B cell (primary cell): ENCODE measurements around the gene DNASE1L2. TPM values are rescaled to one million over a fixed set of nuclear protein-coding genes. Genes with fewer than 3 reads are reported as not detected.
A peak's percentile ranks its signal among the peaks of the same experiment; 100 is the strongest.

Experiments used
- ATAC-seq: fragments of 200-7000 bp; cut with Tn5 transposase; one replicate; pipeline ENCODE4 v1.10.0; 2021; ENCODE audit warnings: low read depth, mild to moderate bottlenecking, moderate number of reproducible peaks, moderate library complexity
- CTCF ChIA-PET: fragments of 350-600 bp; sonication (Branson Sonifier 250); formaldehyde crosslinking; loops from one replicate; lab custom pipeline; 2021; ENCODE audit warnings: antibody characterized with exemption, inconsistent platforms; lab: Charles Lee
- POLR2A ChIA-PET: fragments of 350-600 bp; sonication (Branson Sonifier 250); formaldehyde crosslinking; loops from one replicate; lab custom pipeline; 2021; ENCODE audit warnings: antibody characterized with exemption; lab: Charles Lee
- DNase-seq: peaks from one replicate; pipeline ENCODE4 v3.0.0; 2013
- H2AFZ ChIP-seq: 2 replicates; pipeline ENCODE4 v1.6.1; 2012; ENCODE audit warnings: mild to moderate bottlenecking, low read depth, low read length; ENCODE audit not compliant: insufficient read depth, poor library complexity, severe bottlenecking
- H3K27ac ChIP-seq, 2 donors: 1 replicate in 1 of 2; 2 replicates in 1 of 2; pipeline ENCODE4 v1.5.1; 2012 to 2013; ENCODE audit warnings: low read length in 2 of 2, mild to moderate bottlenecking in 2 of 2, moderate library complexity in 1 of 2
- H3K27me3 ChIP-seq, 4 experiments: fragments of 200-600 bp in 1 of 4; sonication (generic) in 1 of 4; replicated peaks in 1 of 4; 1 replicate in 2 of 4; 2 replicates in 2 of 4; pipeline versions ENCODE4 v1.6.1 to v1.7.0; 2013 to 2016; ENCODE audit warnings: low read length in 3 of 4, mild to moderate bottlenecking in 2 of 4, mixed read lengths in 1 of 4, moderate library complexity in 1 of 4; ENCODE audit not compliant: insufficient read depth in 4 of 4, control insufficient read depth in 3 of 4; ENCODE audit errors: control extremely low read depth in 1 of 4
- H3K36me3 ChIP-seq, 2 experiments: replicated peaks in 1 of 2; 1 replicate in 1 of 2; 2 replicates in 1 of 2; pipeline versions ENCODE4 v1.6.1 to v1.7.1; 2013; ENCODE audit warnings: low read length in 1 of 2; ENCODE audit not compliant: insufficient read depth in 2 of 2, control insufficient read depth in 1 of 2; ENCODE audit errors: control extremely low read depth in 1 of 2, extremely low read depth in 1 of 2
- H3K4me1 ChIP-seq, 2 donors: fragments of 200-600 bp in 1 of 2; sonication (generic) in 1 of 2; 1 replicate in 1 of 2; 2 replicates in 1 of 2; pipeline versions ENCODE4 v1.5.1 to v1.6.1; 2013 to 2017; ENCODE audit warnings: low read length in 2 of 2; ENCODE audit not compliant: control insufficient read depth in 2 of 2, insufficient read depth in 2 of 2
- H3K4me2 ChIP-seq: replicated peaks from 2 replicates; pipeline ENCODE3; 2012; ENCODE audit warnings: mild to moderate bottlenecking, low read depth, low read length; ENCODE audit not compliant: poor library complexity, severe bottlenecking
- H3K4me3 ChIP-seq, 5 experiments: fragments of 200-600 bp in 1 of 5; sonication (generic) in 1 of 5; 1 replicate in 3 of 5; 2 replicates in 2 of 5; pipeline versions ENCODE4 v1.5.1 to v1.7.0; 2011 to 2016; ENCODE audit warnings: low read length in 4 of 5, mild to moderate bottlenecking in 4 of 5, low read depth in 2 of 5, control low read depth in 1 of 5, moderate library complexity in 1 of 5; ENCODE audit not compliant: insufficient read depth in 1 of 5; ENCODE audit errors: control extremely low read depth in 1 of 5, extremely low read depth in 1 of 5
- H3K79me2 ChIP-seq: fragments of 200-600 bp; sonication (generic); one replicate; pipeline ENCODE4 v1.6.0; 2016; ENCODE audit warnings: low read length; ENCODE audit not compliant: control insufficient read depth, insufficient read depth
- H3K9ac ChIP-seq: fragments of 200-600 bp; sonication (generic); 2 replicates; pipeline ENCODE4 v1.6.1; 2017; ENCODE audit warnings: mild to moderate bottlenecking, low read length, moderate library complexity
- H3K9me3 ChIP-seq, 3 donors: one replicate each; pipeline versions ENCODE4 v1.6.1 to v1.7.1; 2013; ENCODE audit warnings: low read length in 2 of 3; ENCODE audit not compliant: control insufficient read depth in 2 of 3, insufficient read depth in 1 of 3; ENCODE audit errors: control extremely low read depth in 1 of 3
- H4K20me1 ChIP-seq: 2 replicates; pipeline ENCODE4 v1.6.0; 2012; ENCODE audit warnings: mild to moderate bottlenecking, low read length; ENCODE audit not compliant: insufficient read depth, control insufficient read depth, poor library complexity, severe bottlenecking
- H3K27ac Mint-ChIP-seq: one replicate; pipeline ENCODE4 v1.8.0; 2021; ENCODE audit warnings: mixed read lengths
- H3K27me3 Mint-ChIP-seq: one replicate; pipeline ENCODE4 v1.8.0; 2021; ENCODE audit warnings: mixed read lengths
- H3K4me1 Mint-ChIP-seq: one replicate; pipeline ENCODE4 v1.8.0; 2021; ENCODE audit warnings: mixed read lengths
- H3K4me3 Mint-ChIP-seq: one replicate; pipeline ENCODE4 v1.8.0; 2021; ENCODE audit warnings: mixed read lengths
- H3K9me3 Mint-ChIP-seq: one replicate; pipeline ENCODE4 v1.8.0; 2022; ENCODE audit warnings: mixed read lengths; ENCODE audit not compliant: insufficient read depth
- CTCF ChIP-seq: fragments of 200-600 bp; IDR thresholded peaks from one replicate; pipeline ENCODE4 v1.8.0; 2022; ENCODE audit warnings: antibody characterized with exemption, mild to moderate bottlenecking
- EZH2 ChIP-seq: IDR thresholded peaks from 2 replicates; pipeline ENCODE4 v1.6.1; 2012; ENCODE audit warnings: borderline replicate concordance, low read depth, mild to moderate bottlenecking, moderate library complexity, low read length; ENCODE audit not compliant: insufficient read depth, poor library complexity, severe bottlenecking
- WGBS: methylation state at CpG from one replicate; pipeline ENCODE4 v1.1.5; 2013; ENCODE audit warnings: missing lambda C conversion rate; ENCODE audit not compliant: insufficient coverage; 5-methylcytosine and 5-hydroxymethylcytosine counted together
- intact Hi-C: fragments of 100-400 bp; cut with micrococcal nuclease; formaldehyde crosslinking; loops from one replicate; pipeline ENCODE4 v1.10.0; 2022
- polyA plus RNA-seq: library from polyadenylated mRNA; depleted of rRNA; stranded (reverse); fragments of >200 nt; gene quantifications from 2 replicates; pipeline ENCODE4 v1.2.3, GENCODE V29; 2012
- total RNA-seq, 2 donors: library from RNA; stranded (reverse); fragments of 120-200 nt in 1 of 2; gene quantifications; 1 replicate in 1 of 2; 2 replicates in 1 of 2; pipeline versions ENCODE4 v1.2.3 to v1.2.4, GENCODE V29; 2013 to 2022

DNASE1L2 gene
- total and polyA plus RNA-seq, 2 donors (not counting 1 experiment from before 2014, with no cell fraction given): 1.1 to 1.6 TPM

GRCh38 chr16:2204416-2205103, 31.7 kb upstream of the DNASE1L2 start:
- 98% methylated on average over 10 of the region's 13 CpGs for WGBS
- TF ChIP-seq EZH2: no peak
- TF ChIP-seq CTCF: no peak
- H3K4me2 ChIP-seq: peak overlapping the region; percentile 97
- H3K9ac ChIP-seq: peak overlapping the region; percentile 88
- Mint-ChIP-seq H3K27ac (peak overlapping the region; percentile 76), H3K4me3 (peak overlapping the region; percentile 87), H3K9me3 (no peaks in the 10 kb centered on the region), H3K4me1 (peaks cover 21% of the 10 kb centered on the region), H3K27me3 (peaks cover 5% of the 10 kb centered on the region)
- DNase-seq: no peak
- H3K36me3 ChIP-seq: peaks cover 0 to 27% of the 10 kb centered on the region in 2 experiments
- H2AFZ ChIP-seq: peak overlapping the region; percentile 95
- ChIA-PET POLR2A (interaction anchor here (0.8 to 1.7 kb wide), 4 partner anchors 10 to 328 kb away, joined by 3 to 8 read pairs (median 4); partner anchors contain the start of genes ECI1 and RNPS1), CTCF (interaction anchor here (1.0 to 3.4 kb wide), 4 partner anchors 10 to 50 kb away, joined by 3 to 20 read pairs (median 5); partner anchors contain the start of genes ECI1 and TRAF7)
- peak overlapping the region; percentile 13 to 94 (median 76) for H3K4me3 ChIP-seq
- intact Hi-C loops: loop anchor here (1.0 to 2.0 kb wide), 6 partner anchors 11 to 309 kb away; partner anchors contain the start of genes ATP6V0C, E4F1, ECI1 and RNPS1
- no peak for ATAC-seq
- H3K4me1 ChIP-seq: peaks cover 12 to 22% of the 10 kb centered on the region in 2 donors
- H3K27ac ChIP-seq: peak overlapping the region; percentile 86 to 89
- H3K9me3 ChIP-seq: no peaks in the 10 kb centered on the region
- H3K27me3 ChIP-seq: no peaks in the 10 kb centered on the region
- peaks cover 22% of the 10 kb centered on the region for H3K79me2 ChIP-seq
- H4K20me1 ChIP-seq: no peaks in the 10 kb centered on the region
